ENCODE results near the gene SGMS1.

SGMS1 gene

DNA sequence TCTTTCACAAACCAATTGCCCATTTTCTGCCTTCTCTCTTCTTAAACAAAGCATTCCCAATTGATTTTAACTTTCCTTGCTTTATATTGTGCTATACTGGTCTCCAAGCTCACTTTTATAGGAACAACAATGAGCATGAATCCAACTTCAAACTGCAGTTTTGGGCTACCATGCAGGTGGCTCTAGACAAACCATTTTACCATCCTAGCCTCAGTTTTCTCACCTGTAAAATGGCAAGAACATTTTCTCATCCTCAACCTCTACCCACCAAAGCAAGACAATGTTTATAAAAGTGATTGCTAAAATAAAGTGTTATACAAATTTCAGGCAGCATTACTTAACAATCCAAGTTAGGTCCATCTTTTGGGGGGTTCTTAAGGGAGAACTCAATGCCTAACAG is 305.6 kb downstream of the SGMS1 start:
- no peak for DNase-seq

DNA sequence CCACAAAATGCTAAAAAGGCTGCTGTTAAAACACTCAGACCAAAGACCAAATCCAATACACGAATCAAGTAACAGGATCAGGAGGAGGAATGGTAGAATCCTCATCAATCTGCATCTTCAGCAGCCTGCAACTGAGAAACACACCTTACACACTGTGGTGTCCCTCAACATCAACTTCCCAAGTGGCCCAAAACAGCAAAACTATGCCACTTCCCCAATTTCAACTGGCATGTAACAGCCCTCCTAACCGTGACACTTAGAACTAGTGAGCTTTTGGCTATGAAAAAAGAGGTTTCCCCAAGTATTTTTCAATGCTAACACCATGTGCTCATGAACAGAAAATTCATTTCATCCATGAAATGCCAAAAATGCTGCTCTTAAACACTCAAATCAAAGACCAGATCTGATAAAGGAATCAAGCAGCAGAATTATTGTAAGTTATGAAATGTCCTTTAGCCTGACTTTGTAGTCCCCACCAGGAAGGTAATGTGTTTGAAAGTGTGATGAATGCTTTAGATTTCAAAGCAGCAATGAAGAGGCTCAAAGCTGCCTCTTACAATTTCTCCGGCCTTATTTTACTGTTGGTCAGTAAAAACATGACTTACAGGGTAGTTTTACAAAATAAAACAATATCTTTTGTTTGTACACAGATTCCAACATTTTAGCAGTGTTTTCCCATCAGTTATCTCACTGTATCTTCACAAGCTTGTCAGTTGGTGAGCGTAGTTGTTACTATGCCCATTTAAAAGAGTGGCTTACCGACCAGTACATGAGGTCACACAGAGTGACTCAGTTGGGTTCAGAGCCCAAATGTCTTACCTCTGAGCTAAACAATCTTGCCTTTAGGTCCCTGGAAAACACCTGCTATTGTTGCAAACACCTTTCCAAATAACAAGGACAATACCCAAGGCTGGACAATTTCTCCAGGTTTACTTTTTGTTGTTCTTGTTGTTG is 306.8 kb downstream of the SGMS1 start:
- DNase-seq: no peak

DNA sequence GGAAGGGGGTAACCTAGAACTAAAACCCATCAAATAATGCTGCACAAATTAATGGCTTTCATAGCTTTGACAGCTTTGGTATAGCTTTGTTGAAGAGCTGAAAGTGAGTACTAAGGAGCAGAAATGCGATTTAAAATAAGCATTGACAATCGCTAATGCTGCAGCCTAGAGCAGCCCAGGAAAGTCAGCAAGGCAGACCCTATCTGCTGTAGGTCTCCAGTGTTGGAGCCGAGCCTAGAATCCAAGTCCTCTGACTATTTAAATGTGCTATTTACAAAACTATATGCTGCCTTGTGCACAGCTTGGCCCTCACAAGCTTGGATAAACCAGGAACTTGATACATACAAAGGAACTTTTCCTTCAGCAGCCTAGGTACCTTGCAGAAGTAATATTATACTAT is 307.6 kb downstream of the SGMS1 start:
- DNase-seq: no peak

DNA sequence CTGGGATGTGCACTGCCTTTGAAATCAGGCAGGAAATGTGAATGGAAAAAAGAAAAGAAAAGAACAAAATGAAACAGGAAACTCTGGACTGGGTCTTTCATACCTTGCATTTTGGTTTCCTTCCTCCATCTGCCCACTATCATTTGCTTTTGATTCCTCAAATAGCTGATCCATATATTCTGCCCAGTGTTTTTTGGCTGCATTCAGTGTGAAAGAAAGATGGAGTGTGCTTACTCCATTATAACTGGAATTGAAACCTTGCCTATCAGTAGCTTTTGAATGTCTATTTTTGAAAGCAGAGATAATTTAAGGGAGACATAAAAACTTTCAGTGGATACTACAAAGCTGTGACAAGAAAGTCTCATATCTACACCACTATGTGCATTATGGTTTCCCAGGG is 308.3 kb downstream of the SGMS1 start:
- DNase-seq: no peak

DNA sequence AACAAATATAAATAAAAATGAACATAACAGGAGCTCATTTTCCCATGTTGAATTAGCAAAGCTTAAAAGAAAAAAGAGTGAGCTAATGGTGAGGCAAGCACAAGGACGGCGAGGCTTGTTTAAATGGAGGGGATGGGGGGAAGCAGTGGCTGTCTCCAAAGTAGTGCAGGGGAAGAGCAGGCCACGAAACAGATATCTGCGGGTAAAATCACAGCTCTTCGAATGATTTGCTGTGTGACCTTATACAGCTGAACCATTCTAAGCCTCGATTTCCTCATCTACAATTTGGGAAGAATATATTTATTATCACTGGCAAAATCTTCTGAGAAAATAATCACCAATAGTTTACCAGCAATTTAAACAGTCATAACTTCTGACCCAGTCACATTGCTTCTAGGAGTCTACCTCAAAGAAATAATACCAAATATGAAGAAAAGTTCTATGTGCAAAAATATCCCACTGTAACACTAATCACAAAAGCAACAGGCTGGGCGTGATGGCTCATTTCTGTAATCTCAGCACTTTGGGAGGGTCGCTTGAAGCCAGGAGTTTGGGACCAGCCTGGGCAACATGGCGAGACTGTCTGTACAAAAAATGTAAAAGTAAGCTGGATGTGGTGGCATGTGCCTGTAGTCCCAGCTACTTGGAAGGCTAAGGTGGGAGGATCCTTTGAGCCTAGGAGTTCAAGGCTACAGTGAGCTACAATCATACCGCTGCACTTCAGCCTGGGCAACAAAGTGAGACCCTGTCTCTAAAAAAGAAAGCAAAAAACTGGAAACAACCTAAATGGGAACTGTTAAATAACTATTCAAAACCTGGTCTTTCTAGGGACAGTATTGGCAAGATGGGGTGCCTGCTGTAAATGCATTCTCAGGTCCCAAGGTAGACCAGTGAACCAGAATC is 309.3 kb downstream of the SGMS1 start:
- DNase-seq: no peak

DNA sequence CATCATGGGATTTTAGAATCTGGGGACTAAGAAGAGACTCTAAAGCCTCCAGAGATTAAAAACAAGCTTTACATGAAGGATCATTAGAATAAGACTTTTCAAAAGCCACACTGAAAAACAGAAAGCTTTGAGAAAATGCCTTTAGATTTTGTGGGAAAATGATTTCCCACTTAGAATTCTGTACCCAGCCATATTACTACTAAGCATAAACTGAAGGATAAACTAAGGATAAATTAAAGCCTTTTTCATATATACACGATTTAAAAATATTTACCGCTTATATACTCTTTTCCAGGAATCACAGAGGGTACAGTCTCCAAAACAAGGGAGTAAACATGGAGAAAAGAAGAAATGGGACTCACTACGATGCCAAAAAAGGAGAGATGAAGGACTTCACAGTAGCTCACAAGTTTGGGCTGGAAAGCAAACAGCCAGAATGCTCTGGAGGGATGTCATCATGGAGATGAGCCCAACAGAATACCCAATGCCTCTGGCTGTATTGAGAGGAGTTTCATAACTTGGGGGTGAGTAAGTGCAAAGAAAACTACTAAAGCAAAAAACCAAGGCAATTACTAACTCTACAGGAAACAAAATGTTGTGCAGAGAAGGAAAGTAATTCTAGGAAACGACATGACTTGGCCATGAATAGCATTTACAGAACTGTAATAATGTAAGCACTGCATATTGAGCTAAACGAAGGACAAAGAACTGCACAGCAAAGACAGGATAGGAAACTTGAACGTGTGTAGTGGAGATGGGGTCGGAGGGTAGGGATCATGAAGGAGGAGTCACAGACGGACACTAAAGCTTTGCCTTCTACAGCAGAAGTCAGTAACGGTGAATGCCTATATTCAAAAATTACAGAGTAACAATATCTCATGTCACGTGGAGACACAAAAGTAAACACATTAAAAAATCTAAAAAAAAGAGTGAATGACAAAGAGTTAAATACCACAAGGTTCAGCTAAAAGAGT is 311.0 kb downstream of the SGMS1 start:
- DNase-seq: no peak

DNA sequence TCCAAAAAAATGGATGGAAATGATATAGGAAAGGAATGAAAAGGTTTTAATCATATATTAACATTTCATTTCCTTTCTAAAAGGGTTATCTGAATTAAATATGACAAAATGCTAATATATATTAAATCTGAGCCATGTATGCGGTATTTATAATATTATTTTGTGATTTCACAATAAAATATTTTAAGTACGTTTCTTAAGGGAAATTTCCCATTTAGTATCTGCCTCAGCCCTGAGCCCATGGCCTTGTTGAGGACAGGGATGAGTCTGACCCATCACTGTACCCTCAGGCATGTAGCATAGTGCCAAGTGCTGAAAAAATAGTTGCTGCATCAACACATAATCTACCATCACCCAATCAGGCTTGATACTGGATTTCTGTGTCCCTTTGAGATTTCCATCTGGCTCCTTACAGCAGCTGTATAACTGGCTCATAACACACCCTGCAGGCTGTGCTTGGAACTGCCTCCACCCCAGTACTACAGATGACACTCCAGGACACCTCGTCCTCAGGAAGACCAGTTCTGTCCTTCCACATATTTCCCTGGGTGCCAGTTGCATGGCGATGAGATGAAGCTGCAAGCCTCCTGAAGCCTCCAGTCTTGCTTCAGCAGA is 313.1 kb downstream of the SGMS1 start:
- peak; percentile 23 for DNase-seq

DNA sequence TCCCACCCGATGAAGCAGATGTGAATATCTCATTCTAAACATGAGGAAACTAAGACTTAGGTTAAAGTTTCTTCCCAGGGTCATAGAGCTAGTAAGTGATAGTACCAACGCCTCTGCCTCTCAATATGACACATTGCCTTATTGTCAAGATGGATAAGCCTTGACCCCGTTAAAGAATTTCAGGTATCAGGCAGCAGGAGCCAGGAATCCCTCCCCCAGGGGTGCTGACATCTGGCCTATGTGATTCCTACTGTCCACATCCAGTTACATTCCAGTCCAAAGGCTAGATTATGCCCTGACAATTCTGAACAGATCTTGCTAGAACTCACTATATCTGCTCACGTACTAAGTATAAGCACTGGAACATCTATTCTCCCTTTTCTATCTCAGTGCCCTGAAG is 314.4 kb downstream of the SGMS1 start:
- no peak for DNase-seq

DNA sequence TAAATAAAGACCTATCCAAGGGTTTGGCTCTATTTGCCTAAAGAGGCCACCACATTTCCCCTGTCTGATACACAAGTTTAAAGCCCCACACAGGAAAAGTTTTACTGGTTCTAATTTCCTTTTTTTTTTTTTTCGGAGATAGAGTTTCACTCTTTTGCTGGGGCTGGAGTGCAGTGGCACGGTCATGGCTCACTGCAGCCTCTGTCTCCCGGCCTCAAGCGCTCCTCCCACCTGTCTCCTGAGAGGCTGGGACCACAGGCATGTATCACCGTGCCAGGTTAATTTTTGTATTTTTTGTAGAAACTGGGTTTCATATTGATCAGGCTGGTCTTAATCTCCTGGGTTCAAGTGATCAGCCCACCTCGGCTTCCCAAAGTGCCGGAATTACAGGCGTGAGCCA is 319.1 kb downstream of the SGMS1 start:
- DNase-seq: no peak

DNA sequence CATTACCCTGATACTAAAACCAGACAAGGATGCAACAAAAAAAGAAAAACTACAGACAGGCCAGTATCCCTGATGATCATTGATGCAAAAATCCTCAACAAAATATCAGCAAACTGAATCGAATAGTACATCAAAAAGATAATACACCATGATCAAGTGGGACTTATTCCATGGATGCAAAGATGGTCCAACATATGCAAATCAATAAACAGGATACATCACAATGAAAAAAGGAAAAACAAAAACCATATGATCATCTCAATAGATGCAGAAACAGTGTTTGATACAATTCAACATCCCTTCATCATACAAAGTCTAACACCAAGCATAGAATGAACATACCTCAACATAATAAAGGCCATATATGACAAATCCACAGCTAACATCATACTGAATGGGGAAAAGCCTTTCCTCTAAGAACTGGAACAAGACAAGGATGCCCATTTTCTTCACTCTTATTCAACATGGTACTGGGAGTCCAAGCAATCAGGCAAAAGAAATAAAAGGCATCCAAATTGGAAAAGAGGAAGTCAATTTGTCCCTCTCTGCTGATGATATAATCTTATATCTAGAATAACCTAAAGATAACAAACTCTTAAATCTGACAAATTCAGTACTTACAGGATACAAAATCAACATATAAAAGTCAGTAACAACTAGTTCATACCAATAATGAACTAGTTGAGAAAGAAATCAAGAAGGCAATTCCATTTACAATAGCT is 323.6 kb downstream of the SGMS1 start:
- DNase-seq: no peak

DNA sequence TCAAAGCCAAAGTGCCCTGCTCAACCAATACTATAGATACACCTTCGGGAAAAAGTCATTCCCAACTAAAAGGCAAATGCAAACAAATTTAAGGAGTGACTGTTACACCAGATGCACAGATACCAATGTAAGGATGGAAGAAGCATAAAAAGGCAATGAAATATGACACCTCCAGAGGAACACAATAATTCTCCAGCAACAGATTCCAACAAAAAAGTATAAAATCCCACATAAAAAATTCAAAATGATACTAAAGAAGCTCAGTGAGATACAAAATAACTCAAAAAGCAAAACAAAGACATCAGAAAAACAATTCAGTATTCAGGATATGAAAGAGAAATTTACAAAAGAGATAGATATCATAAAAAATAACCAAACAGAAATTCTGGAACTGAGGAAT is 328.4 kb downstream of the SGMS1 start:
- DNase-seq: no peak

DNA sequence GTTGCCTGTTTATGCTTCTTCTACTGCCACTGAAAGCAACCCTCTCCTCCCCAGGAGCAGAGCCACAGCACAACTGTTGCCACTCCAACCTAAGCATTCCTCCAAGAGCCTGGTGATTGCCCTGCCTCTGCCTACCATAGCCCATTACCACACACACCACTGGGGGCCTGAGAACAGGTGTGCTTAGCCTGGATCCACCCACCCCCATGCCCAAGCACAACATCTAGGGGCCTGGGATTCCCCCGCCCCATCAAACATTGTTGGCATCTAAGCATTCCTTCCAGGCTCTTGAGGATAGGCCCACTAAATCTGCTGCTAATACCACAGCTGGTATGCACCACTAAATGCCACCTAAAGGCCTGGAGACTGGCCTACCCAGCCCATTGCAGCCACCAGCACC is 329.2 kb downstream of the SGMS1 start:
- no peak for DNase-seq

DNA sequence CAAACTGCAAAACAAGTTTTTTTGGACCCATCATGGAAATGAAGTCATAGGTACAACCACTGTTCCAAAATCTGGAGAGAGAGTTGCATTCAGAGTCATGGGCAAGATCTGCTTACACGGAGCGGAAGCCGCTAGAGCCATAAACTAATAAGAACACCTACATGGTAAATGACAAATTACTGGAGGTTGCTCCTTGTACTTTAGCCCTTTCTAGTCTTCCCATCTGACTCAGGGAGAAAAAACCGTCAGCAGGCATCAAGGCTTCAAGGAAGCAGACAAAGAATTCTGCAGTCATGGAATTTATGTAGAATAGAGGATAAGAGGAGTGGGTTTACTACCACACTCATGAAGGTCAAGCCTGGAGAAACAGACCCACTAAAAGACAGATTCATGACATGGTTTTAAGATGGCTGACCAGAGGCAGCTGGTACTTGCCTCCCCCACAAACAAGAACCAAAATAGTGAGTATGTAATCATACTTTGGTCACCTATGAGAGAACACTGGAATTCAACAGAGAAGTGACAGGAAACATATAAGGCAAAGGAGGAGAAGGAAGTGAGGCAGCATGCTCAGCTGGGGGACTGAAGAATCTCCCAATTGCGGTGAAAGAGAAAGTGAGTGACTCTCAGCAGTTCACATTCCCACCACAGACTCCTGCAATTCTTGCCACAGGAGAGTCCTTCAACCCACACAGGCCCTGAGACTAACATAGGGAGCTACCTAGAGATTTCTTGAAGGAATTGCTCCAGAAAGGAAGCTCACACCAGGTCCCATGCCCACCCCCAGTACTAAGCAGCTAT is 330.0 kb downstream of the SGMS1 start:
- no peak for DNase-seq

DNA sequence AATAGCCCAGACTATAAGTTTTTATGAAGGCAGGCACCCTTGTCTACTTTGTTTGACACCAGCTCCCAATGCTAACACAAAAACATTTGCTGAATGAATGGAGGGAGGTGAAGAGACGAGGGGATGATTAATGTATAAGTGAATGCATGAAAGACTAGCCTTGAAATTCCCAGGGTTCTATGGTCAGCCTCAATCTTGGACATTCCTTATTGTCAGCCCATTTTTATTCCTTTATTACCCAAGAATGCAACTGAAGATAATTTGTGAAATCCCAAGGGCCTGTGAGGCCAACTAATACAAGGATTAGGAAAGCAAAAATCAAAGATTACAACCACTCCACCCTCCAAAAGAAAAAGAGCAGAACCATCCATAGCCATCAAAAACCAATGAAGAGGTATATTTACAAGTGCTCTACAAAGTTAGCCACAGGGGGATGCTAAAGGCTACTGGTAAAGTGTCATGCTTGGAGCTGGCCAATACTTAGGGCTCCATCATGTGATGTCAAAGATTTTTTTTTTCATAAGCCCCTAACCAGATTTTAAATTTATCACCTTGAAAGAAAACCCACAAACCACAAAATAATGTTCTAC is 332.4 kb downstream of the SGMS1 start:
- no peak for DNase-seq

DNA sequence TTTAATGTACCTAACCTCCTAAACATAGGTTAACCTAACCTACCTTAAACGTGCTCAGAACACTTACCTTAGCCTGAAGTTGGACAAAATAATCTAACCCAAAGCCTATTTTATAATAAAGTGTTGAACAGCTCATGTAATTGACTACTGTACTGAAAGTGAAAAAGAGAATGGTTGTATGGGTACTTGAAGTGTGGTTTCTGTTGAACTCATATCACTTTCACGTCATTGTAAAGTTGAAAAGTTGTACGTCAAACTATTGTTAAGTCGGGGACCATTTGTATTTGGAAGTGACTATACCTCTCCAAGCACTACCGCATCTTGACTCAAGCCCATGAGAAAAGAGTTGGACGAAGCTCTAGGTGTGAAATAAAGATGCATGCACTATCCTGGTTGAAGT is 334.6 kb downstream of the SGMS1 start:
- no peak for DNase-seq

DNA sequence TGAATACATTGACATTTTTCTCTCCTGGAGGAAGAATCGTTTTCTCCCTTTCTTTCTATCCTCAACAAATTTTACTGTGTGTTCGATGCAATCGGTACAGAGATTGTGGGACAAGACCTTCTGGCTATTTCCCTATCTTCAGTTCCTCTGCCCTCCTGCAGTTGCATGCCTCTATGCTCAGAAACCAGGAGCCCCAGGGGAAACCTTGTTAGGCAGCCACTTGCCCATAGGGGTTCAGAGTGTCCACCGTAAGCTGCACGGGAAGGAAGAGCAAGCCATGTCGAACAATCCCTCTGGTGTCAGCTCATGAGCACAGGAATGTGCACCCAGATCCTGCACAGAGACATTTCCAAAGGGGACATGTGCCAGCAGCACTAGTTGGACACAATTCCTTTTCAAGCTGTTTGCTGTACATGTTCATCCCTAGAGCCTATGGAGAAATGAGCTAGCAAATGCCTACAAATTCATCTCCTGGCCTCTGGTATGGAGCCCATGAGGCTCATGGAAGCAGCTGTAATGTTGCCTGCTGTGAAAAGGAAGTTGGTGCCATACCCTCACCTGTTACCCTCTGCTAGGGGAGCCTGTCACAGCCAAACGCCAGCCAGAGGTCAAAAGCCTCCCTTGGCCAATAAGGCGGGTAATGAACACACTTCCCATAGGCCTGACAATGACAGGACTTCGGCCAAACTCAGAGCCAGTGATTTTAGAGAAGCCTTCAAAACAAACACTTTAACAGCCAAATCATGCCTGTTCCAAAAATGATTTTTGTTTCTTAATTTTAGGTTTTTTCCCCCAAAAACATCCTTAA is 336.6 kb downstream of the SGMS1 start:
- no peak for DNase-seq

DNA sequence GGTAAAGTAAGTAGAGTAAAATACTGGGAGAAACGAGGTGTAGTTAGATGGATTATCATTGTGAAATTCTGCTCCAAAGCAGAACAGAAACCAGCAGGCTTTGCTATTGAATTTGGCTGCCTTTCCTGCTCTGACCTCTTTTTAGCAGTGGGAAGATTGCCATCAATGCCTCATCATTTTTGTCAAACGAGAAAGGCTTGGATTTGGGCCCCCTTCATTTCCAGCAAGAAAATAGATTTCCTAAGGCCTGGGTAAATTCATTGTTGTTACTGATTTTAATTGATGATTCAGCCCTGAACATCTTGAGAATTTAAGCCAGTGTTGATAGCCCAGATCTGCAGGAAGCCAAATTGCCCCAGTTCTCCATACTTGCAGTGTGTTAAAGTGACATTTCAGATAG is 337.2 kb downstream of the SGMS1 start:
- DNase-seq: no peak

DNA sequence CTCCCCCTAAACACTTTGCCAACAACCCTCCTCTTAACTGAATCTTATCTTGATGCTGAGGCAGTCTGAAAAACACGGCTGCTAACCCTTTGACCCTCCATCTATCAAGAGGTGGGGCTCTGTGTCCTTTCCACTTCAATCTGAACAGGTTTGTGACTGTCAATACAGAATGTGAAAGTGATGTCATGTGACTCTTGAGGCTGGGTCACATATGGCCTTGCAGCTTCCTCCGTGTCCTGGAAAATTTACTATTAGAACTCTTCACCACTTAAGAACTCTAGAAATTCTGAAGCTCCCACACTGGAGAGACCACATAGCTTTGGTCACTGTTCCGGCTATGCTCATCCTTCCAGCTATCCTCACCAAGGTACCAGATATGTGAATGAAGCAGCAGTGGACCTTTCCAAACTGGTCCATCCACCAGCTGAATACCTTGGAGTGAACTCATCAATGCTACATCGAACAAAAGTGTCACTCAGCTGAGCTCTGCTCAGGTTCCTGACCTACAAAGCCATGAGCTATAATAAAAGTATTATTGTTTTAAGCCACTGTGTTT is 341.7 kb downstream of the SGMS1 start:
- DNase-seq: no peak

Measured in stimulated activated CD4-positive, alpha-beta T cell treated with anti-CD3 and anti-CD28 coated beads, Interleukin-4, amount 100 ng/mL, for 1 hour (primary cell).